ENCODE measurements around the gene KIF3B.

KIF3B gene

DNA sequence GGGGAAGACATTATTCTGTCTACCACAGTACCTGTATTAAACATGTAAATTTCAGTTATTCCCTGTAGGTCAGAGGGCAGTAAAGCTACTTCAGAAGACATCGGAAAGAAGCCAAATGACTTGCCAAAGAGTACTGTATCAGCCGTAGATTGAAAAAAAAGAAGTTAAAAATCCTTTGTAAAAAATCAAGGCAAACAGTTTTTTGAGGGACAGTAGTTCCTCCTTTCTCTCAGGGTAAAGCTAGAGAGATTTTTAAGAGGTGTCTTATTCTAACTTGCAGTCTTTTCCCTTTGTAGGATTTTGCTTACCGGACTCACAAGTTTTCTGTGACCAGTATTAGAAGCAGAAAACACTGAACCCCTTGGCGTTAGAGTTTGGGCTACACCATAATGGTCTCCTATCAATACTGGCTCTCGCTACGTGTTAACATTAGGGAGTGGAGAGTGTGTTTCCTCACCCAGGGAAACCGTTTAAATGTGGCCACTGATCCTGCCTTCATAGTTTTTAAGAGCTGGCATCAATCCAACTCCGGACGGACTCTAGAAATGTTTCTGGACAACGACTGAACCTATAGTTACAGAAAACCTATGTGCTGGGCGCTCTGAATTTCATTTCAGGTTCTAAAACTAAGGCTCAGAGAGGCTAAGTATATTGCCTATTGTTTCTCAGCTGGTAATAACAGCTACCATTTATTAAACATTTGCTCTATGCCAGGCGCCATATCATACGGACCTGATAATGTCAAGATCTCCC lies 79.3 kb downstream of the KIF3B start:
- peak overlapping the region; percentile 79 for H3K4me3 ChIP-seq (ENCODE audit: low read length)
- DNase-seq (ENCODE audit: low read depth) = no peak
- TF ChIP-seq CTCF (IDR thresholded peaks at IDR 0.05; ENCODE audit: insufficient read depth, low read depth, low read length, missing control alignments) = no peak

DNA sequence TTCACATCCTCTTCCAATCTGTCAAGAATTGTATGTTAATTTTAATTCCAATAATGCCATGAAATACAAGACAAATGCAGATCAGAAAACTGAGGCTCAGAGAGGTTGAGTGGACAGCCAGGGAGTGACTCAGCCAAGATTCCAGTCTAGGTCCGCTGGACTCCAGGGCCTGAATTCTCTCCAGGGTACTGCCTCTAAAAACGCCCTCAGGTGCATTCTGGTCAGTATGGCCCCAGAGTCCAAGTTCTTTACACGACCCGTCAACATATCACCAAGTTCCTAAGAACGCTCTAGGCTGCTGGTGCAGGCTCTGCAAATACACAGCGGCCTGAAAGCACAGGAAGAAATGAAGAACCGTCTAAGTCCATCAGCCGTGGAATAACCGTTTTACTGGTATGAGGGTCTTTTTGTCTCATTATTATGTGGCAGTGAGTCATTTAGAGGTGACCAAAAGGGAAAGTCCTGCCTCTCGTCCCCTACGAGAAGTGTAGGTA lies 80.0 kb downstream of the KIF3B start:
- H3K4me3 ChIP-seq (ENCODE audit: low read length) = peak overlapping the region; percentile 79
- no peak for DNase-seq (ENCODE audit: low read depth)
- TF ChIP-seq CTCF (IDR thresholded peaks at IDR 0.05; ENCODE audit: insufficient read depth, low read depth, low read length, missing control alignments) = no peak

GRCh38 chr20:32357869-32358631 lies 80.6 kb downstream of the KIF3B start, which contains the start of gene ASXL1:
ASXL1 (plus strand) TSS chr20:32358331; CDS start chr20:32358776, 445 bp downstream.
- TF ChIP-seq CTCF (IDR thresholded peaks at IDR 0.05; ENCODE audit: insufficient read depth, low read depth, low read length, missing control alignments) = no peak
- DNase-seq (ENCODE audit: low read depth) = peak; percentile 94
- H3K4me3 ChIP-seq (ENCODE audit: low read length) = peak within 1 kb of the TSS; percentile 92

- no peak for TF ChIP-seq CTCF (IDR thresholded peaks at IDR 0.05; ENCODE audit: insufficient read depth, low read depth, low read length, missing control alignments)
- H3K4me3 ChIP-seq (ENCODE audit: low read length) = peak overlapping the region; percentile 92
- DNase-seq (ENCODE audit: low read depth) = no peak
Observed at GRCh38 chr20:32358632-32358882, 81.1 kb downstream of the KIF3B start.

GRCh38 chr20:32358883-32359632 lies 81.6 kb downstream of the KIF3B start:
- TF ChIP-seq CTCF (IDR thresholded peaks at IDR 0.05; ENCODE audit: insufficient read depth, low read depth, low read length, missing control alignments) = no peak
- peak overlapping the region; percentile 92 for H3K4me3 ChIP-seq (ENCODE audit: low read length)
- DNase-seq (ENCODE audit: low read depth) = peak; percentile 65

- H3K4me3 ChIP-seq (ENCODE audit: low read length) = peak overlapping the region; percentile 92
- TF ChIP-seq CTCF (IDR thresholded peaks at IDR 0.05; ENCODE audit: insufficient read depth, low read depth, low read length, missing control alignments) = no peak
- DNase-seq (ENCODE audit: low read depth) = no peak
Observed at GRCh38 chr20:32359633-32360332, 82.3 kb downstream of the KIF3B start.
